Upper lobe of right lung (tissue), 1 donor: ENCODE results near the gene RIN1. TPM values are rescaled to one million over a fixed set of nuclear protein-coding genes. Genes with fewer than 3 reads are reported as not detected.

Experiments used
- ATAC-seq: fragments of 200-7000 bp; cut with Tn5 transposase; one replicate; pipeline ENCODE4 v1.9.1; 2020; ENCODE audit warnings: mild to moderate bottlenecking, moderate library complexity
- DNase-seq: peaks from one replicate; pipeline ENCODE4 v3.0.0-alpha.2; 2020
- H3K27ac ChIP-seq: fragments of 200-600 bp; one replicate; pipeline ENCODE4 v1.8.0; 2022
- H3K27me3 ChIP-seq: fragments of 200-600 bp; one replicate; pipeline ENCODE4 v1.8.0; 2022; ENCODE audit warnings: mild to moderate bottlenecking
- H3K36me3 ChIP-seq: fragments of 200-600 bp; one replicate; pipeline ENCODE4 v1.8.0; 2022
- H3K4me1 ChIP-seq: fragments of 200-600 bp; one replicate; pipeline ENCODE4 v1.8.0; 2022
- H3K4me3 ChIP-seq: fragments of 200-600 bp; one replicate; pipeline ENCODE4 v1.8.0; 2022; ENCODE audit warnings: mild to moderate bottlenecking
- H3K9me3 ChIP-seq: fragments of 200-600 bp; one replicate; pipeline ENCODE4 v1.8.0; 2022
- intact Hi-C: fragments of 100-400 bp; cut with DNase I; formaldehyde crosslinking; loops from one replicate; pipeline ENCODE4 v1.11.0; 2022
- total RNA-seq: library from RNA; stranded (reverse); fragmentation: NEBNext Ultra II Directional; extraction: Animal tissue kit (Norgen Biotek cat#: 25700); gene quantifications from one replicate; pipeline ENCODE4 v1.2.1, GENCODE V29; 2021
- TF ChIP-seq, protein P1 (sequence below): fragments of 200-600 bp; IDR thresholded peaks from one replicate; pipeline ENCODE4 v1.8.0; 2022; ENCODE audit warnings: antibody characterized with exemption
- donor health status: DM: no; HTN: yes; CAD: no; lungs with severe emphysema.

Gene RIN1
- total RNA-seq, 1 donor from 2014 or later = 7.4 TPM

DNA sequence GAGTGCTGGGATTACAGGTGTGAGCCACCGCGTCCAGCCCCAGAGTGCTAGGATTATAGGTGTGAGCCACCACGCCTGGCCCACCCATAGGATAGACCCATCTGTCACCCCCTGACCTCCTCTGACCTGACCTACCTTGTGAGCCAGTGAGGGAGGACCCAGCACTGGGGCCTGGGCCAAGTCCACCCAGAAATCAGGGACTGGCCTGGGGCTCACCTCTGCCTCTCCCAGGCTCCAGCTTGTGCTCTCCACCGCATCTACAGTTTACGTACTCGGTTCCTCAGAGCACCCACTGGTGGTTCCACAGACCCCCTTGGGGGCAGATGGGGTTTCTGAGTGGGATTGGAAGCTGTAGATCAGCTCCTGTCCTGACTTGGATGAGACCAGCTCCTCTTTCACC, 28.9 kb upstream of the RIN1 start:
- H3K4me1 ChIP-seq = peaks cover 16% of the 10 kb centered on the region
- TF ChIP-seq, protein P1, sequence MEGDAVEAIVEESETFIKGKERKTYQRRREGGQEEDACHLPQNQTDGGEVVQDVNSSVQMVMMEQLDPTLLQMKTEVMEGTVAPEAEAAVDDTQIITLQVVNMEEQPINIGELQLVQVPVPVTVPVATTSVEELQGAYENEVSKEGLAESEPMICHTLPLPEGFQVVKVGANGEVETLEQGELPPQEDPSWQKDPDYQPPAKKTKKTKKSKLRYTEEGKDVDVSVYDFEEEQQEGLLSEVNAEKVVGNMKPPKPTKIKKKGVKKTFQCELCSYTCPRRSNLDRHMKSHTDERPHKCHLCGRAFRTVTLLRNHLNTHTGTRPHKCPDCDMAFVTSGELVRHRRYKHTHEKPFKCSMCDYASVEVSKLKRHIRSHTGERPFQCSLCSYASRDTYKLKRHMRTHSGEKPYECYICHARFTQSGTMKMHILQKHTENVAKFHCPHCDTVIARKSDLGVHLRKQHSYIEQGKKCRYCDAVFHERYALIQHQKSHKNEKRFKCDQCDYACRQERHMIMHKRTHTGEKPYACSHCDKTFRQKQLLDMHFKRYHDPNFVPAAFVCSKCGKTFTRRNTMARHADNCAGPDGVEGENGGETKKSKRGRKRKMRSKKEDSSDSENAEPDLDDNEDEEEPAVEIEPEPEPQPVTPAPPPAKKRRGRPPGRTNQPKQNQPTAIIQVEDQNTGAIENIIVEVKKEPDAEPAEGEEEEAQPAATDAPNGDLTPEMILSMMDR = no peak
- no peaks in the 10 kb centered on the region for H3K9me3 ChIP-seq
- no peak for DNase-seq
- no peak for ATAC-seq
- no peaks in the 10 kb centered on the region for H3K36me3 ChIP-seq
- no peak overlapping the region for H3K27ac ChIP-seq
- intact Hi-C loops = no loop called here
- H3K27me3 ChIP-seq = no peaks in the 10 kb centered on the region
- no peak overlapping the region for H3K4me3 ChIP-seq

DNA sequence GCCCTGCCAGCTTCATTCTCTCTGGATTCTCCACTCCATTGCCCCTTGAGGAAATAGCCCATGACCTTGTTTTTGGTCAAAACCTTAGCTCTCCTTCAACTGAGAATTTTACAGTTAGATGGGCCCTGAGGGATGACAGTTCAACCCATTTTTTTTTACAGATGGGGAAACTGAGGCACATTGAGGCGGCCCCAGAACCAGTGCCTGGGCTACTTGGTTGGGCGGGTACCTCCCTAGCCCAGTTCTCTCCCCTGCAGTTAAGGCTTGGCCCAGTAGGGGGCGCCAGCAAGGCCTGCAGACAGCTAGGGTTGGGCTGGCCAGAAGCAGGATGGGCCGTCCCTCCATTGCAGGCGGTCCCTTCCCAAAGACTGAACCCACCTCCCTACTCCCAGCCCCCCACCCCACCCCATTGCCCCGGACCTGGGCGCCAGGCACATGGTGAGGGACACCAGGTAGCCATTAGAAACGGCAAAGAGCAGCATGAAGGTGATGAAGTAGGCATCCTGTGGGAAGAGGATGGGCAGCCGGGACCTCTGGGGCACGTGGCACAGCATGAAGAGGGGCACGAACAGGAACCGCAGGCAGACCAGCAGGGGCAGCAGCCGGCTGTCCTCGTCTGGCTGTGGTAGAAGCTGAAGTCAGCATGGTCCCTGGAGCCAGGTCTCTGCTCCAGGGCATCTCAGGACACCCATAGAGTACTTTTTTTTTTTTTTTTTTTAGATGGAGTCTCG, 27.7 kb upstream of the RIN1 start:
- no peaks in the 10 kb centered on the region for H3K9me3 ChIP-seq
- H3K4me1 ChIP-seq = peaks cover 16% of the 10 kb centered on the region
- no peaks in the 10 kb centered on the region for H3K36me3 ChIP-seq
- peak; percentile 81 for DNase-seq
- TF ChIP-seq, protein P1 = peak; percentile 59
- peak; percentile 55 for ATAC-seq
- no peaks in the 10 kb centered on the region for H3K27me3 ChIP-seq
- intact Hi-C loops = no loop called here
- peak overlapping the region; percentile 24 for H3K27ac ChIP-seq
- no peak overlapping the region for H3K4me3 ChIP-seq

- H3K9me3 ChIP-seq = no peaks in the 10 kb centered on the region
- DNase-seq (peak; percentile 92), ATAC-seq (peak; percentile 82)
- no peak overlapping the region for H3K4me3 ChIP-seq
- TF ChIP-seq, protein P1 = no peak
- peaks cover 16% of the 10 kb centered on the region for H3K4me1 ChIP-seq
- H3K36me3 ChIP-seq = no peaks in the 10 kb centered on the region
- intact Hi-C loops = no loop called here
- no peaks in the 10 kb centered on the region for H3K27me3 ChIP-seq
- peak overlapping the region; percentile 24 for H3K27ac ChIP-seq
Observed at GRCh38 chr11:66363187-66363601, 27.0 kb upstream of the RIN1 start.

DNA sequence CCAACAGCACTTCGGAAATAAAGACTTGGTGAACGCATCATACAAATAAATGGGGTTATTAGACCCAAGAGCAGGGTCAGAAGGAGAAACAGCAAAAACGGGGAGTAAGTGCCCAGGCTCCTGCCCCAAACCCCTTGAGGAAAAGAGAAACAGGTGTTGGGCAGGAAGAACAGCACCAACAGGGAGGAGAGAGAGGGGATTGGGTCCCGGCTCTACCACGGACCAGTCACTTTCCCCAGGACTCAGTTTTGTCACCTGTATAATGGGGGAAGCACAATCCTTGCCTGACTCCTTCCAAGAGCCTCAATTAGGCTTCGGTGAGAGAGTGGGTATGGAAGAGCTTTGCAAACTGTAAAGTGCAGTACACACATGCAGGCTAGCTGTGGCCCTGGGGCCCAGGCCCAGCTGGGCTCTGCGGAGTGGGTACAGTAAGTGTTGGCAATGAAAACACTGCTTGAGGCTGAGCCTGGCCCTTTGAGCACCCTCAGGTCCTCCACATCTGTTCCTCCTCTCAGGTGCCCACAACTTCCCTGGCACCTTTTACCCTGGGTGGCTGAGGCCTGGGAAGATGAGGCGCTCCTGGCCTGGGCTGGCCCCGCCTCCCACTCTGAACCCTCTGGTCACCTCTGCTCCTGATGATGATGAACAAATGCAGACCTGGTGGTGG, 26.4 kb upstream of the RIN1 start:
- intact Hi-C loops = no loop called here
- H3K4me1 ChIP-seq = peaks cover 16% of the 10 kb centered on the region
- peak; percentile 43 for ATAC-seq
- no peaks in the 10 kb centered on the region for H3K27me3 ChIP-seq
- no peak overlapping the region for H3K4me3 ChIP-seq
- TF ChIP-seq, protein P1 = no peak
- H3K36me3 ChIP-seq = no peaks in the 10 kb centered on the region
- DNase-seq = no peak
- peak overlapping the region; percentile 24 for H3K27ac ChIP-seq
- no peaks in the 10 kb centered on the region for H3K9me3 ChIP-seq

GRCh38 chr11:66361502-66361941, 25.3 kb upstream of the RIN1 start:
- TF ChIP-seq, protein P1 = no peak
- H3K4me1 ChIP-seq = peaks cover 16% of the 10 kb centered on the region
- no peaks in the 10 kb centered on the region for H3K9me3 ChIP-seq
- no peaks in the 10 kb centered on the region for H3K36me3 ChIP-seq
- ATAC-seq (no peak), DNase-seq (no peak)
- H3K4me3 ChIP-seq = no peak overlapping the region
- H3K27ac ChIP-seq = no peak overlapping the region
- no peaks in the 10 kb centered on the region for H3K27me3 ChIP-seq
- intact Hi-C loops = no loop called here
